GM13976 (cell line): Measurements from ENCODE around the gene FNDC3B.

Experiments
- DNase-seq: peaks from one replicate; pipeline ENCODE4 v3.0.0; 2012; ENCODE audit warnings: low spot score
- CTCF ChIP-seq: IDR thresholded peaks from 2 replicates; pipeline ENCODE4 v1.5.1; 2012; ENCODE audit warnings: borderline replicate concordance, mild to moderate bottlenecking; ENCODE audit not compliant: insufficient read depth; ENCODE audit errors: extremely low read depth, missing control alignments, control extremely low read depth
- in situ Hi-C: fragments of 300-500 bp; cut with MboI; formaldehyde crosslinking; loops from one replicate; pipeline ENCODE4 v1.12.0; 2022; ENCODE audit warnings: low sequenced_read_pairs, mixed read lengths, inconsistent platforms; ENCODE audit not compliant: unreplicated experiment

Gene FNDC3B

GRCh38 chr3:172052405-172052804 is 13.0 kb downstream of the FNDC3B start:
- in situ Hi-C loops = no loop called here
- DNase-seq = no peak
- TF ChIP-seq CTCF = no peak

GRCh38 chr3:172054115-172054764 is 14.9 kb downstream of the FNDC3B start:
- DNase-seq = no peak
- in situ Hi-C loops = no loop called here
- no peak for TF ChIP-seq CTCF

DNA sequence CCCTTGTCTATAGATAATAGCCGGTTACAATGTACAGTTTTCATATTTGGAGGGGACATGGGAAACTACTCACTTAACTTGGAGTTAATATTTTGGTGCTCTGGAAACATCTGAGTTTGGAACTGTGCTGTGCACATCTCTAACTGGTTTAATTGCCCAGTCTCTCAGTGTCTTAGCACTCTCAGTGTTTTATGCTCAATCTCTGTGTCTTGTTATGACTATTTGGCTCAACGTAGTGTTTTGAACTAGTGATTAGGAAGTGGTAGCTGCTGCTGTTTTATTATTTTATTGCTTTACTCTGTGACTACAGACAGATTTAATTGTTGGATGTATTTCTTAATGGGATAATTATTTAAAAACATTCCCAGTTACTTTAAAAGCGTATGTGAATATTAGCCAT is 17.0 kb downstream of the FNDC3B start:
- in situ Hi-C loops = no loop called here
- DNase-seq = no peak
- no peak for TF ChIP-seq CTCF

DNA sequence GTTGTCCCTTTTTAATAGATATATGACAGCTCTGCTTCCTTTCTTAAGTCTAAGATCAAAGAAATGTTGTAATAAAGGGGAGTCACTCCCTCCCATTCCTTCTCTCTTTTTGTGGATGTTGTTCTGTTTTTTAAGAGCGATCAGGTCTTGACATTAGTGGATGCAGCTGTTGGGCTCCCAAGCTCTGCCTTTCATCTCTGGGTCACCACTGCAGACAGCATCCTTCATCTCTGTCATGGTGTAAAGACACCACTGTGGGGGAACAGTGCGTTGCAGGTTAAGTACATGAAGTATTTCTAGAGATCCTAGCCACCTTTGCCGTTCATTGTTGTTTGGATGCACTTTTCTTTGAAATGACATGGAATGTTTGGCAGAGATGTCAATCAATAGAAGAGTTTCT is 17.7 kb downstream of the FNDC3B start:
- TF ChIP-seq CTCF = no peak
- in situ Hi-C loops = no loop called here
- no peak for DNase-seq

DNA sequence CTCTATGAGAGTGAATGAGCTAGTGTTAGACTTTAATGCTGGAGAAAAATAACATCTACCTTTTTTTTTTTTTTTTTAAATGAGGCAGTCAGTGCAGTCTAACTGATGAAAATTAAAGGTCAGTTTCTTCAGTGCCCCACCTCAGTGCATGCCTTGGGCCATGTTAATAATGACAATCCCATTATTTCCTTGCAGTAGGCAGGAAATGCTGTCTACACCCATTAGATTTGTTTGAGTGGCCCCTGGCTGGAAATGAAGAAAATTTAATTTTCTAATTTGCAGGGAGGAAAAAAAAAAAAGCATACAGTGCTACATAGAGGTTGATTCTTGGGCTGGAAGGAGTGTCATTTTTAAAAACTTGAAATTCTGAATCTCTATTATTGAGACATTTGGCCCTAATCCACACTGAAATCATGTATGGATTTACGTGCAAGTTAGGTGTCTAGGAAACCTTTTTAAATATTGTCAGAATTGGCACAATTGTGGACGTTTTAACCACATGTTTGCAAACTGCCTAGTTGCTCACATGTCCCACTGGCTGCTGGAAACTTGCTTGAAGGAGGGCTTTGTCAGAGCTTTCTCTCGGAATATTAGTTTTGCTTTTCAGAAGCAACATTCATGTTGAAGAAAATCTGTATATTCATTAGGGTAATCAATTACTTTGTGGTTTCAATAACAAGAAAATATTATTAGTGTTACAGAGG is 18.4 kb downstream of the FNDC3B start:
- in situ Hi-C loops = no loop called here
- TF ChIP-seq CTCF = no peak
- no peak for DNase-seq

DNA sequence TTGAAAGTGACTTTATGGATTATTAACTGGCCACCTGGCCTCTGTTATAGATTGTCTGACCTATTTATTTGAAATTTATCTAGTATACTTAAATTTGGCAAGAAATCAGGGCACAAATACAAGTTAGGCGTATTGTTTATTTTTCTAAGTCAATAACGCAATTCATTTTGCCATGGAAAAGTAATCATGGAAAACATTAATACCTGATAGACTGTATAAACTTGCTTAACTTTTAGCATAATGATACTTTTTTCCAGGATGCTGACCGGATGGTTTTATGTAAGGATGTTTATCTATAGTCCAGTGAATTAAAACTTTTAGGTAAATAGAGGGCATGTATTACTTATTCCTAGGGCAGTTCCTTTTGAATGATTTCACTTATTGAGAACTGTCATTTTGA is 20.2 kb downstream of the FNDC3B start:
- DNase-seq = no peak
- no peak for TF ChIP-seq CTCF
- in situ Hi-C loops = no loop called here
